IMR-90 (cell line): ENCODE measurements around the gene IL1RAPL1. TPM values are rescaled to one million over a fixed set of nuclear protein-coding genes. Genes with fewer than 3 reads are reported as not detected.
A peak's percentile ranks its signal among the peaks of the same experiment; 100 is the strongest.

Experiments
- ATAC-seq: fragments of 200-7000 bp; cut with Tn5 transposase; 2 replicates; pipeline ENCODE4 v1.9.1; 2020; ENCODE audit warnings: low read depth, mild to moderate bottlenecking, moderate library complexity
- BruUV-seq: library from RNA; stranded (reverse); fragments of 400-500 nt; replicated peaks from 2 replicates; lab custom pipeline; 2021; lab: Mats Ljungman, UMichigan
- CTCF ChIA-PET: fragments of 300-600 bp; formaldehyde crosslinking; extraction: SDS; loops from one replicate; lab custom pipeline; 2021; ENCODE audit warnings: antibody characterized with exemption; lab: Yijun Ruan, JAX
- POLR2A ChIA-PET: fragments of 300-600 bp; sonication (Branson Sonifier 250); formaldehyde crosslinking; loops from one replicate; lab custom pipeline; 2022; ENCODE audit warnings: antibody characterized with exemption; ENCODE audit not compliant: unreplicated experiment; lab: Charles Lee
- DNase-seq: peaks from one replicate; pipeline ENCODE4 v3.0.0; 2013
- H2AFZ ChIP-seq: replicated peaks from 2 replicates; pipeline ENCODE3; 2013; ENCODE audit warnings: low read length, mild to moderate bottlenecking; ENCODE audit not compliant: poor library complexity
- H2AK5ac ChIP-seq: 2 replicates; pipeline ENCODE4 v1.6.1; 2013; ENCODE audit warnings: low read depth, low read length, inconsistent platforms
- H2AK9ac ChIP-seq: replicated peaks from 2 replicates; pipeline ENCODE3; 2013; ENCODE audit warnings: mild to moderate bottlenecking, low read depth, low read length, moderate library complexity; ENCODE audit not compliant: poor library complexity
- H2BK120ac ChIP-seq: 2 replicates; pipeline ENCODE4 v1.6.1; 2013; ENCODE audit warnings: low read depth, low read length, inconsistent platforms
- H2BK15ac ChIP-seq: 3 replicates; pipeline ENCODE4 v1.6.1; 2013; ENCODE audit warnings: low read depth, low read length, inconsistent platforms
- H2BK20ac ChIP-seq: 2 replicates; pipeline ENCODE4 v1.6.1; 2013; ENCODE audit warnings: low read depth, mild to moderate bottlenecking, inconsistent platforms, low read length, moderate library complexity
- H2BK5ac ChIP-seq: 2 replicates; pipeline ENCODE4 v1.6.1; 2013; ENCODE audit warnings: mild to moderate bottlenecking, low read depth, low read length, inconsistent platforms; ENCODE audit not compliant: poor library complexity, severe bottlenecking
- H3K14ac ChIP-seq: replicated peaks from 2 replicates; pipeline ENCODE4 v1.6.1; 2013; ENCODE audit warnings: low read depth, low read length, inconsistent platforms
- H3K18ac ChIP-seq: 2 replicates; pipeline ENCODE4 v1.6.1; 2013; ENCODE audit warnings: low read depth, low read length, control low read depth
- H3K23ac ChIP-seq: 2 replicates; pipeline ENCODE4 v1.6.1; 2013; ENCODE audit warnings: low read depth, low read length, inconsistent platforms
- H3K27ac ChIP-seq: 2 replicates; pipeline ENCODE4 v1.5.1; 2013; ENCODE audit warnings: mild to moderate bottlenecking, control low read depth, low read length; ENCODE audit not compliant: insufficient read depth
- H3K27me3 ChIP-seq: 2 replicates; pipeline ENCODE4 v1.6.1; 2013; ENCODE audit warnings: low read length; ENCODE audit not compliant: control insufficient read depth, insufficient read depth
- H3K36me3 ChIP-seq: 2 replicates; pipeline ENCODE4 v1.6.1; 2013; ENCODE audit warnings: low read length, mixed read lengths; ENCODE audit not compliant: control insufficient read depth, insufficient read depth
- H3K4ac ChIP-seq: 2 replicates; pipeline ENCODE4 v1.6.1; 2013; ENCODE audit warnings: low read depth, low read length, inconsistent platforms
- H3K4me1 ChIP-seq: 2 replicates; pipeline ENCODE4 v1.6.1; 2013; ENCODE audit warnings: low read length, mixed read lengths; ENCODE audit not compliant: control insufficient read depth, insufficient read depth
- H3K4me2 ChIP-seq: 2 replicates; pipeline ENCODE4 v1.6.1; 2013; ENCODE audit warnings: low read depth, mild to moderate bottlenecking, control low read depth, low read length, moderate library complexity
- H3K4me3 ChIP-seq: 2 replicates; pipeline ENCODE4 v1.5.1; 2013; ENCODE audit warnings: low read depth, mild to moderate bottlenecking, control low read depth, low read length, moderate library complexity; ENCODE audit not compliant: insufficient read depth
- H3K56ac ChIP-seq: 2 replicates; pipeline ENCODE4 v1.6.1; 2013; ENCODE audit warnings: low read length, inconsistent platforms; ENCODE audit not compliant: insufficient read depth; ENCODE audit errors: extremely low read depth
- H3K79me1 ChIP-seq, 2 experiments: 2 replicates each; pipeline ENCODE4 v1.6.1; 2013; ENCODE audit warnings: low read length in 2 of 2, inconsistent platforms in 1 of 2, low read depth in 1 of 2
- H3K9ac ChIP-seq: 2 replicates; pipeline ENCODE4 v1.6.1; 2013; ENCODE audit warnings: low read depth, low read length, control low read depth
- H3K9me1 ChIP-seq: 2 replicates; pipeline ENCODE4 v1.6.1; 2013; ENCODE audit warnings: low read length, inconsistent platforms; ENCODE audit not compliant: insufficient read depth
- H3K9me3 ChIP-seq: 2 replicates; pipeline ENCODE4 v1.6.1; 2013; ENCODE audit warnings: low read length; ENCODE audit not compliant: control insufficient read depth, insufficient read depth
- H4K20me1 ChIP-seq: 2 replicates; pipeline ENCODE4 v1.6.1; 2013; ENCODE audit warnings: low read length, inconsistent platforms; ENCODE audit not compliant: insufficient read depth
- H4K5ac ChIP-seq: 2 replicates; pipeline ENCODE4 v1.6.1; 2013; ENCODE audit warnings: mild to moderate bottlenecking, low read depth, low read length, control low read depth
- H4K8ac ChIP-seq, 2 experiments: 2 replicates each; pipeline ENCODE4 v1.6.1; 2013; ENCODE audit warnings: low read depth in 2 of 2, low read length in 2 of 2, control low read depth in 1 of 2, inconsistent platforms in 1 of 2
- H4K91ac ChIP-seq: 2 replicates; pipeline ENCODE4 v1.6.1; 2013; ENCODE audit warnings: low read depth, low read length, inconsistent platforms; ENCODE audit not compliant: insufficient read depth
- CEBPB ChIP-seq: IDR thresholded peaks from 2 replicates; pipeline ENCODE4 v1.6.1; 2012; ENCODE audit warnings: low read depth, low read length, improper control_type of control experiment
- CHD1 ChIP-seq: IDR thresholded peaks from 2 replicates; pipeline ENCODE4 v1.6.1; 2012; ENCODE audit warnings: low read depth, low read length, improper control_type of control experiment
- dilution Hi-C: fragments of 300-500 bp; cut with HindIII; formaldehyde crosslinking; loops from one replicate; pipeline ENCODE4 v1.14.3; 2018; ENCODE audit warnings: low sequenced_read_pairs; ENCODE audit not compliant: unreplicated experiment
- in situ Hi-C: fragments of 300-500 bp; cut with MboI; formaldehyde crosslinking; loops from 3 replicates; pipeline ENCODE4 v1.14.3; 2019; ENCODE audit warnings: low sequenced_read_pairs, inconsistent platforms, mixed read lengths
- intact Hi-C: fragments of 100-400 bp; cut with micrococcal nuclease; formaldehyde crosslinking; loops from 2 replicates; pipeline ENCODE4 v1.10.0; 2022
- polyA plus RNA-seq, 3 experiments: library from polyadenylated mRNA; depleted of rRNA; stranded (reverse); fragments of >200 nt; gene quantifications; 2 replicates each; pipeline ENCODE4 v1.2.3, GENCODE V29; 2012; ENCODE audit warnings: low replicate concordance in 1 of 3
- total RNA-seq: library from RNA; depleted of rRNA; stranded (reverse); fragments of >200 nt; gene quantifications from 2 replicates; pipeline ENCODE4 v1.2.3, GENCODE V29; 2012

IL1RAPL1 gene
- total and polyA plus RNA-seq, 2 of the 4 experiments (the other 2 are of a cell fraction), result 1.5 to 9.0 TPM

DNA sequence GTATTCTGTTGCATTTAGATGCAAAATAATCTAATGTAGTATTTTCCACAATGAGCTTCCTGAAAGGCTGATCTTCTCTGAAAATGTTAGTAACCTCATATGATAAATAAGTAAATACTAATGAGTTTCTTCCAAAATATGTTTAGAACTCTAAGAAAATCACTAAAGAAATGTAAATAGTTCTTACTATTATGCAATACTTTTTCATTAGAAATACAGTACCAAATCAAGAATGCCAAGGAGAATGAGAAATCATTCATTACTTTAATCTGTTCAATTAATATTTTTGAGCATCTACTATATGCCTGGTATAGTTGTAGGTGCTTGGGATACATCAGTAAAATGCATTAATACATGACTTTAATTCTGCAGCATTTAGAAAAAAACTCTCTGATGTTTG, 130.6 kb downstream of the IL1RAPL1 start:
- intact Hi-C loops, result no loop called here
- H2AFZ ChIP-seq, result no peak overlapping the region
- no peak overlapping the region for H3K27ac ChIP-seq
- dilution Hi-C loops, result no loop called here
- H3K4ac ChIP-seq, result no peak overlapping the region
- H3K27me3 ChIP-seq, result no peaks in the 10 kb centered on the region
- no peak overlapping the region for H3K18ac ChIP-seq
- H3K9me3 ChIP-seq, result no peaks in the 10 kb centered on the region
- no peaks in the 10 kb centered on the region for H3K4me1 ChIP-seq
- H3K79me1 ChIP-seq, result no peaks in the 10 kb centered on the region
- H3K4me3 ChIP-seq, result no peak overlapping the region
- no peaks in the 10 kb centered on the region for H3K9me1 ChIP-seq
- no peak overlapping the region for H2BK15ac ChIP-seq
- no peak overlapping the region for H2BK5ac ChIP-seq
- H2BK120ac ChIP-seq, result no peak overlapping the region
- H2AK5ac ChIP-seq, result no peak overlapping the region
- no peak overlapping the region for H3K14ac ChIP-seq
- no peak overlapping the region for H4K8ac ChIP-seq
- POLR2A ChIA-PET, result no interaction called here
- no peak for ATAC-seq
- no peak overlapping the region for H4K5ac ChIP-seq
- H3K23ac ChIP-seq, result no peak overlapping the region
- no peak overlapping the region for H3K9ac ChIP-seq
- no peak overlapping the region for H3K4me2 ChIP-seq
- H2BK20ac ChIP-seq, result no peak overlapping the region
- in situ Hi-C loops, result no loop called here
- no TSS peak for BruUV-seq
- no peaks in the 10 kb centered on the region for H4K20me1 ChIP-seq
- TF ChIP-seq CEBPB, result peak; percentile 59
- TF ChIP-seq CHD1, result no peak
- DNase-seq, result no peak
- no peaks in the 10 kb centered on the region for H3K36me3 ChIP-seq
- H3K56ac ChIP-seq, result no peak overlapping the region
- no peak overlapping the region for H4K91ac ChIP-seq
- CTCF ChIA-PET, result no interaction called here
- no peak overlapping the region for H2AK9ac ChIP-seq
